Measurements from ENCODE around the gene KRTAP4-3.
"Not testable (repeated sequence)": the region's sequence is repeated elsewhere in the genome, so short reads cannot be mapped to it uniquely, and the experiment has no call there.

Gene KRTAP4-3

DNA sequence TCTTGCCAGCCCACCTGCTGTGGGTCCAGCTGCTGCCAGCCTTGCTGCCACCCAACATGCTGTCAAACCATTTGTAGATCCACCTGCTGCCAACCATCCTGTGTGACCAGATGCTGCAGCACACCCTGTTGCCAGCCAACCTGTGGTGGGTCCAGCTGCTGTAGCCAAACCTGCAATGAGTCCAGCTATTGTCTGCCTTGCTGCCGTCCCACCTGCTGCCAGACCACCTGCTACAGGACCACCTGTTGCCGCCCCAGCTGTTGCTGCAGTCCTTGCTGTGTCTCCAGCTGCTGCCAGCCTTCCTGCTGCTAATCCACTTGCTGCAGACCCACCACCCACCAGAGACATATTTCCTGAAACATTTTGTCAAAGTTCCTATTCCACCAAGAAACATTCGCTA is 22.3 kb upstream of the KRTAP4-3 start:
- H3K4me3 ChIP-seq (ENCODE audit: low read depth, low read length) = no peak overlapping the region
- TF ChIP-seq, protein P1, sequence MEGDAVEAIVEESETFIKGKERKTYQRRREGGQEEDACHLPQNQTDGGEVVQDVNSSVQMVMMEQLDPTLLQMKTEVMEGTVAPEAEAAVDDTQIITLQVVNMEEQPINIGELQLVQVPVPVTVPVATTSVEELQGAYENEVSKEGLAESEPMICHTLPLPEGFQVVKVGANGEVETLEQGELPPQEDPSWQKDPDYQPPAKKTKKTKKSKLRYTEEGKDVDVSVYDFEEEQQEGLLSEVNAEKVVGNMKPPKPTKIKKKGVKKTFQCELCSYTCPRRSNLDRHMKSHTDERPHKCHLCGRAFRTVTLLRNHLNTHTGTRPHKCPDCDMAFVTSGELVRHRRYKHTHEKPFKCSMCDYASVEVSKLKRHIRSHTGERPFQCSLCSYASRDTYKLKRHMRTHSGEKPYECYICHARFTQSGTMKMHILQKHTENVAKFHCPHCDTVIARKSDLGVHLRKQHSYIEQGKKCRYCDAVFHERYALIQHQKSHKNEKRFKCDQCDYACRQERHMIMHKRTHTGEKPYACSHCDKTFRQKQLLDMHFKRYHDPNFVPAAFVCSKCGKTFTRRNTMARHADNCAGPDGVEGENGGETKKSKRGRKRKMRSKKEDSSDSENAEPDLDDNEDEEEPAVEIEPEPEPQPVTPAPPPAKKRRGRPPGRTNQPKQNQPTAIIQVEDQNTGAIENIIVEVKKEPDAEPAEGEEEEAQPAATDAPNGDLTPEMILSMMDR (conservative IDR thresholded peaks at IDR 0.05; ENCODE audit: low read depth, low read length) = no peak

DNA sequence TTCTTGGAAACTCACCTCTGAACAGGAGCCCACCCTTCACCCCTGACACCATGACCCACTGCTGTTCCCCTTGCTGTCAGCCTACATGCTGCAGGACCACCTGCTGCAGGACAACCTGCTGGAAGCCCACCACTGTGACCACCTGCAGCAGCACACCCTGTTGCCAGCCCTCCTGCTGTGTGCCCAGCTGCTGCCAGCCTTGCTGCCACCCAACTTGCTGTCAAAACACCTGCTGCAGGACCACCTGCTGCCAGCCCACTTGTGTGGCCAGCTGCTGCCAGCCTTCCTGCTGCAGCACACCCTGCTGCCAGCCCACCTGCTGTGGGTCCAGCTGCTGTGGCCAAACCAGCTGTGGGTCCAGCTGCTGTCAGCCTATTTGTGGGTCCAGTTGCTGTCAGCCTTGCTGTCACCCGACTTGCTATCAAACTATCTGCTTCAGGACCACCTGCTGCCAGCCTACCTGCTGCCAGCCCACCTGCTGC is 21.9 kb upstream of the KRTAP4-3 start, which contains the start of gene KRTAP9-1:
Gene KRTAP9-1, plus strand, starts transcription at position 51 of the 482 bp plus-strand sequence. Its CDS starts 0 bp downstream, at position 51.
- H3K4me3 ChIP-seq (ENCODE audit: low read depth, low read length) = not testable (repeated sequence)

More for the DNA sequence above, 22.3 kb upstream of the KRTAP4-3 start:
- no peak for DNase-seq (ENCODE audit: low read depth)

DNA sequence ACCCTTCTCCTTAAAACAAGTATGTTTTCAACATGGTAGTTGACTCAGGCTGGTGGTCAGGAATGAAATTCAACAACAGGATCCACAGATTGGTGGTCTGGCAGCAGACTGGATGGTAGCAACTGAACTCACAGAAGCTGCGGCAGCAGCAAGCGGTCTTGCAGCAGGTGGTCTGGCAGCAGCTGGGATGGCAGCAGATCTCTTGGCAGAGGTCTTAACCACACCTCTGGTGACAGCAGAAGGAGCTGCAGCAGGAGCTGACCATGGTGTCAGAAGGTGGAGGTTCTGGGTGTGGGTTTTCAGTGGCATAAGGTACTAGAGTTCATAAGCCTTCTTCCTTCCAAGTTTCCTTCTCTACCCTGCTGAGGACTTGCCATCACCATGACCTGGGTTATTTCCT is 18.9 kb upstream of the KRTAP4-3 start:
- H3K4me3 ChIP-seq (ENCODE audit: low read depth, low read length) = no peak overlapping the region
- TF ChIP-seq, protein P1 (conservative IDR thresholded peaks at IDR 0.05; ENCODE audit: low read depth, low read length) = no peak
- no peak for DNase-seq (ENCODE audit: low read depth)

More for the DNA sequence above, 21.9 kb upstream of the KRTAP4-3 start, which contains the start of gene KRTAP9-1:
- DNase-seq (ENCODE audit: low read depth) = not testable (repeated sequence)

DNA sequence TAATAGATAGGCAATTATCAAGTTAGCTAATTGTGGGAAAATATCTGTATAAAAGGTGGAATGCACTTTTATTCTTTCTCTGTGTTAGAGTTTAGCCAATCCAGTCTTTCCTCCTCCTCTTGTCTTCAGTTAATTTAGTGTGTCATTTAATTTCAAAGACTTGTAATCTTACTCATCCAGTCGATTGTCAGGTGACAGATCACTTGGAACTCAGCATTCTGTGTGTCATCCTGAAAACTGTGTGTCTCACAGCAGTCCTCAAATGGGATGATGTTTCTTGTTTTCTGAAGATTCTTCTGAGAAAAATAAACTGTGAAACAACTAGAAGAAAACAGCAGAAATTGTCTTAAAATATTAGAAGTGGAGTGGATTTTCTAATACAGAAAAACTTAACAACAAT is 17.0 kb upstream of the KRTAP4-3 start:
- no peak for DNase-seq (ENCODE audit: low read depth)
- TF ChIP-seq, protein P1 (conservative IDR thresholded peaks at IDR 0.05; ENCODE audit: low read depth, low read length) = no peak
- H3K4me3 ChIP-seq (ENCODE audit: low read depth, low read length) = no peak overlapping the region

DNA sequence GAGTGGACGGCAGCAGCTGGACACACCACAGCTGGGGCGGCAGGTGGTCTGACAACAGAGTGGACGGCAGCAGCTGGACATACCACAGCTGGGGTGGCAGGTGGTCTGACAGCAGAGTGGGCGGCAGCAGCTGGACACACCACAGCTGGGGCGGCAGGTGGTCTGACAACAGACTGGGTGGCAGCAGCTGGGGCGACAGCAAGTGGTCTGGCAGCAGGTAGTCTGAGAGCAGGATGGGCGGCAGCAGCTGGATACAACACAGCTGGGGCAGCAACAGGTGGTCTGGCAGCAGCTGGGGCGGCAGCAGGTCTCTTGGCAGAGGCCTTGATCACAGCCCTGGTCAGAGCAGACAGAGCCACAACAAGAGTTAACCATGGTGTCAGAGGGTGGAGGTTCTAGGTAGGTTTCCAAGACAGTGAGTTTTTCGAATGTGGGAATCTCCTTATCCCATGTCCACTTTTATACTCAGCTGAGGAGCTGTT is 16.5 kb upstream of the KRTAP4-3 start, which contains the start of gene KRTAP4-1:
Gene KRTAP4-1, minus strand, starts transcription at position 432 of the 482 bp plus-strand sequence. Its CDS starts 57 bp downstream, at position 375.
- H3K4me3 ChIP-seq (ENCODE audit: low read depth, low read length) = no peak within 1 kb of the TSS
- DNase-seq (ENCODE audit: low read depth) = no peak
- TF ChIP-seq, protein P1 (conservative IDR thresholded peaks at IDR 0.05; ENCODE audit: low read depth, low read length) = no peak

DNA sequence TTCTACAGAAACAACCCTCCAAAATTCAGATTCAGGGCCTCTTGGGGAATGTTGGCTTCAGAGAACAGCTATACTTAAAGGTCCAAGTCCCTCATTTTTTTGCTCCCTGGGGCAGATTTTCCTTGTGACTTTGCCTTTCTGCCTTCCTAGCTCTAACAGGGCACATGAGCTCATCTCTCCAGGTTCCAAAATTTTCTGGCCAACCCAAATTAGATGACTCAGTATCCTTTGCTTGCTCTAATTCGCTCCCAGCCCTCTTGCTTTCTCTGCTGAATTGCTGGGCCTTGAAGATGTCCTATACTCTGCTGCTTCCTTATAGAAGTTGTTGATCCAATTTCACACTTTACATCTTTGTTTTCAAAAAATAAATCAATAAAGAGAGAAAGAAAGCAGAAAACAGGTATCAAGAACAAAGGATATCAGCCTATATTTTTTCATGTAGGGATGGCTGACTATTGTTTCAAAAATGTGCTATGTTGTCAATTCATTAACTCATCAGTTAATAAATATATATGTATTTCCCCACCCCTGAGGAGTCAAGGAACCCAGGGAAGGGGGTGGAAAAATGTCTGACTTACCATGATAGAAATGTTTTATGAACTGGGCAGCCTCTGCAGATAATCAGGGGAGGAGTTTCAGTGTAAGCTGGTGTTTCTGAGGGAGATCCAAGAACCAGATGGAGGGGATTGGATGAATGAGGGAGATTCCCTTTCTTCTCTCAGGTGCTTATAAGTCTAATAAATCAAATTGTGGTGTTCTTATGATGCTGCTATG is 11.0 kb upstream of the KRTAP4-3 start:
- no peak for DNase-seq (ENCODE audit: low read depth)
- no peak overlapping the region for H3K4me3 ChIP-seq (ENCODE audit: low read depth, low read length)
- TF ChIP-seq, protein P1 (conservative IDR thresholded peaks at IDR 0.05; ENCODE audit: low read depth, low read length) = no peak

DNA sequence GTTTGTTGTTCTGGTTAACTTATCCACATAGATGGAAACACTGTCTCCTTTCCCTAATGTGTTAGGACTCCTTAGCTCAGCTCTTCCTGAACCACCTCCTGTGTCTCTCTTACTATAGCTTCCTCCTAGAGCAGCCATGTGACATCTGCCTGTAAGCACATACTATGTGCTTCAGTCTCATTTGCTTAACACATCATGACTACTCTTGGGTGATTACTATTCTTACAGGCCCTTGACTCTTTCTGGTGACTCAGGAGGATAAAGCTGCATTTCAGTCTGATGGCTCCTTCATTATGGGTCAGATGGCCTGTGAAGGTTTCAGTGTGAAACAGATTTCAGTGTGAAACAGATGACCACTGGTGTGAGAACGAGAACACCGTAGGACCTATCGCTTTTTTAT is 10.3 kb upstream of the KRTAP4-3 start:
- no peak overlapping the region for H3K4me3 ChIP-seq (ENCODE audit: low read depth, low read length)
- DNase-seq (ENCODE audit: low read depth) = no peak
- TF ChIP-seq, protein P1 (conservative IDR thresholded peaks at IDR 0.05; ENCODE audit: low read depth, low read length) = no peak
